Endodermal cell (in vitro differentiated cells): Measurements from ENCODE around the gene WFS1. TPM values are rescaled to one million over a fixed set of nuclear protein-coding genes. Genes with fewer than 3 reads are reported as not detected.

Experiments
- DNase-seq: peaks from one replicate; pipeline ENCODE4 v3.0.0-alpha.2; 2017
- H3K27ac ChIP-seq: 2 replicates; pipeline ENCODE4 v1.5.1; 2013; ENCODE audit warnings: mild to moderate bottlenecking, low read depth, low read length, moderate library complexity
- H3K27me3 ChIP-seq: 2 replicates; pipeline ENCODE4 v1.6.1; 2013; ENCODE audit warnings: mild to moderate bottlenecking, low read length, moderate library complexity; ENCODE audit not compliant: insufficient read depth, control insufficient read depth, poor library complexity, severe bottlenecking
- H3K36me3 ChIP-seq: 2 replicates; pipeline ENCODE4 v1.7.0; 2013; ENCODE audit warnings: mild to moderate bottlenecking, low read length, moderate library complexity; ENCODE audit not compliant: control insufficient read depth, insufficient read depth
- H3K4me1 ChIP-seq: one replicate; pipeline ENCODE4 v1.7.0; 2013; ENCODE audit warnings: low read length; ENCODE audit not compliant: control insufficient read depth, insufficient read depth
- H3K4me3 ChIP-seq: 2 replicates; pipeline ENCODE4 v1.5.1; 2013; ENCODE audit warnings: mild to moderate bottlenecking, low read length, moderate library complexity
- H3K9ac ChIP-seq: 2 replicates; pipeline ENCODE4 v1.6.1; 2013; ENCODE audit warnings: mild to moderate bottlenecking, low read length, moderate library complexity; ENCODE audit not compliant: poor library complexity, severe bottlenecking; ENCODE audit errors: extremely low read depth
- H3K9me3 ChIP-seq: 2 replicates; pipeline ENCODE4 v1.6.1; 2013; ENCODE audit warnings: mild to moderate bottlenecking, low read length, moderate library complexity; ENCODE audit not compliant: control insufficient read depth
- H3K27ac Mint-ChIP-seq: 2 replicates; pipeline ENCODE4 v1.8.0; 2020; ENCODE audit warnings: mixed read lengths
- H3K27me3 Mint-ChIP-seq: 2 replicates; pipeline ENCODE4 v1.8.0; 2021; ENCODE audit warnings: mild to moderate bottlenecking, mixed read lengths; ENCODE audit not compliant: insufficient read depth
- H3K36me3 Mint-ChIP-seq: 2 replicates; pipeline ENCODE4 v1.8.0; 2020; ENCODE audit warnings: low read depth, mixed read lengths
- H3K4me1 Mint-ChIP-seq: 2 replicates; pipeline ENCODE4 v1.8.0; 2020; ENCODE audit warnings: mixed read lengths
- H3K4me3 Mint-ChIP-seq: 2 replicates; pipeline ENCODE4 v1.8.0; 2020; ENCODE audit warnings: mild to moderate bottlenecking, moderate library complexity, mixed read lengths
- H3K9me3 Mint-ChIP-seq: 2 replicates; pipeline ENCODE4 v1.8.0; 2020; ENCODE audit warnings: mild to moderate bottlenecking, mixed read lengths
- WGBS, 2 experiments: methylation state at CpG; one replicate each; pipeline versions ENCODE4 v1.1.5 to v1.1.7; 2013; ENCODE audit warnings: missing lambda C conversion rate in 2 of 2, mixed read lengths in 1 of 2; ENCODE audit not compliant: insufficient coverage in 1 of 2, insufficient read length in 1 of 2; 5-methylcytosine and 5-hydroxymethylcytosine counted together
- total RNA-seq, 2 donors: library from RNA; stranded (reverse); fragmentation: NEBNext Ultra II Directional in 1 of 2; extraction: Animal tissue kit (Norgen Biotek cat#: 25700) in 1 of 2; gene quantifications; 2 replicates in 1 of 2; 3 replicates in 1 of 2; pipeline ENCODE4 v1.2.1, GENCODE V29; 2021
- TF ChIP-seq, protein P1 (sequence below): fragments of 200-600 bp; sonication (generic); conservative IDR thresholded peaks from 2 replicates; pipeline ENCODE4 v1.5.0; 2021; ENCODE audit warnings: antibody characterized with exemption, mild to moderate bottlenecking

The WFS1 gene
- total RNA-seq, 2 donors from 2014 or later = 25.3 to 26.1 TPM

DNA sequence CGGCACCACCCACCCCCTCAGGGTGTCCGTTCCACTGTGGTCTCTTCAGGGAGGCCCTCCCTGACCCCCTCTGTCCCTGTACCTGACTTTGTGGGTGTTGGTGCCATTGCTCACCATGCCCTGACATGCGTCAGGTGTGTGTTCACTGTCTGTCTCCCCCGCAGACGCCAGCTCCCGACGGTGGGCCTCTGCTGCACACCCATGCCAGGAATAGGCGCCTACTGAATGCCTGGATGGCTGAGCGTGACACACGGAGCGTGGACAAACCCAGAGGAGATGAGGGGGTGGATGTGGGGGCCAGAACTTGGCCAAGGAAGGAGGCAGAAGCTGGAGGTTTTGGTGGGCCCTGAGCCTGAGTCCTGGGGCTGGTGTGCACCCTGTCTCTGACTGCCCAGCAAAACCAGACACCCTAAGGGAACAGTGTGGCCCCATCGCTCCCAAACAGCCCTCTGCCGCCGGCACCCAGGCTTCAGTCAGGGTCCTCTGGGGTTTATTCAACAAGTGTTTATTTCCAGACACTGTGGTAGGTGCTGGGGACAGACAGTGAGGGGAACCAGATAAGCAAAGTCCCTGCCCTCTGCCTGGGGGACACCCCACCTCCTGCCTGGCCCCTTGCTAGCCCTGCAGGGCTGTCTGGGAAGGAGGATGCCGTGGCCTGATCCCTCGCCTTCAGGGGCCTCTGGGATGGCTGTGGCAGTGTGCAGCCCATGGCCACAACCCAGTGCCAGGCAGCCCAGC lies 76.9 kb downstream of the WFS1 start:
- Mint-ChIP-seq H3K36me3 (peaks cover 3% of the 10 kb centered on the region), H3K4me3 (no peak overlapping the region), H3K9me3 (no peaks in the 10 kb centered on the region), H3K4me1 (no peaks in the 10 kb centered on the region), H3K27ac (peak overlapping the region; percentile 44), H3K27me3 (no peaks in the 10 kb centered on the region)
- H3K36me3 ChIP-seq = no peaks in the 10 kb centered on the region
- H3K4me3 ChIP-seq = no peak overlapping the region
- no peak overlapping the region for H3K9ac ChIP-seq
- TF ChIP-seq, protein P1, sequence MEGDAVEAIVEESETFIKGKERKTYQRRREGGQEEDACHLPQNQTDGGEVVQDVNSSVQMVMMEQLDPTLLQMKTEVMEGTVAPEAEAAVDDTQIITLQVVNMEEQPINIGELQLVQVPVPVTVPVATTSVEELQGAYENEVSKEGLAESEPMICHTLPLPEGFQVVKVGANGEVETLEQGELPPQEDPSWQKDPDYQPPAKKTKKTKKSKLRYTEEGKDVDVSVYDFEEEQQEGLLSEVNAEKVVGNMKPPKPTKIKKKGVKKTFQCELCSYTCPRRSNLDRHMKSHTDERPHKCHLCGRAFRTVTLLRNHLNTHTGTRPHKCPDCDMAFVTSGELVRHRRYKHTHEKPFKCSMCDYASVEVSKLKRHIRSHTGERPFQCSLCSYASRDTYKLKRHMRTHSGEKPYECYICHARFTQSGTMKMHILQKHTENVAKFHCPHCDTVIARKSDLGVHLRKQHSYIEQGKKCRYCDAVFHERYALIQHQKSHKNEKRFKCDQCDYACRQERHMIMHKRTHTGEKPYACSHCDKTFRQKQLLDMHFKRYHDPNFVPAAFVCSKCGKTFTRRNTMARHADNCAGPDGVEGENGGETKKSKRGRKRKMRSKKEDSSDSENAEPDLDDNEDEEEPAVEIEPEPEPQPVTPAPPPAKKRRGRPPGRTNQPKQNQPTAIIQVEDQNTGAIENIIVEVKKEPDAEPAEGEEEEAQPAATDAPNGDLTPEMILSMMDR = no peak
- H3K9me3 ChIP-seq = no peaks in the 10 kb centered on the region
- no peak overlapping the region for H3K27ac ChIP-seq
- DNase-seq = no peak
- H3K27me3 ChIP-seq = no peaks in the 10 kb centered on the region
- 93 to 100% methylated on average over 6 to 16 of the region's 16 CpGs for WGBS, 2 experiments
- H3K4me1 ChIP-seq = no peaks in the 10 kb centered on the region

DNA sequence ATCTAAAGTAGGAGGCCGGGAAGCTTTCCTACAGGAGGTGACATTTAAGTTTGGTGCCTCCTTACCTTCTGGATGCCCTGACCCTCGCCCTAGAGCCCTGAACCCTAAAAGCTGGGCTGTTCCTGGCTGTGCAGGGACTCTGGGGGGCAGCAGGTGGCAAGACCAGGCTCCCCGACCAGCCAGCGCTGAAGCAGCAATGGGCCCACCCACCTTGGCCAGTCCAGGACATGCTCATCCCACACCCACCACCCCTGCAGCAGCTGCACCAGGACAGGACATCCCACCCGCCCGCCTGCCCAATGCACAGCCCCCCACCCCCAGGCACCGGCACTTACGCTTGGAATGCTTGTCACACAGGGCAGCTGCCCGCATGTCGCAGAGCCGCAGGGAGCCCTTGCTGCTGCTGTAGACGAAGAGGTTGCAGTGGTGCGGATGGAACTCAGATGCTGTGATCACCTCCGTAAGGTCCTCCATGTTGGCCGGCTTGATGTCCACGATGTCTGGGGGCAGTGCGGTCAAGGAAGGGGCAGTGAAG lies 77.9 kb downstream of the WFS1 start:
- no peak overlapping the region for H3K4me3 Mint-ChIP-seq
- H3K9me3 ChIP-seq = no peaks in the 10 kb centered on the region
- 91 to 92% methylated on average over 4 to 17 of the region's 17 CpGs for WGBS, 2 experiments
- H3K36me3 Mint-ChIP-seq = peaks cover 3% of the 10 kb centered on the region
- H3K27me3 ChIP-seq = no peaks in the 10 kb centered on the region
- H3K4me3 ChIP-seq = no peak overlapping the region
- H3K9me3 Mint-ChIP-seq = no peaks in the 10 kb centered on the region
- no peaks in the 10 kb centered on the region for H3K27me3 Mint-ChIP-seq
- no peak overlapping the region for H3K9ac ChIP-seq
- TF ChIP-seq, protein P1 = no peak
- no peaks in the 10 kb centered on the region for H3K4me1 ChIP-seq
- H3K36me3 ChIP-seq = no peaks in the 10 kb centered on the region
- no peak overlapping the region for H3K27ac ChIP-seq
- no peaks in the 10 kb centered on the region for H3K4me1 Mint-ChIP-seq
- DNase-seq = no peak
- no peak overlapping the region for H3K27ac Mint-ChIP-seq

DNA sequence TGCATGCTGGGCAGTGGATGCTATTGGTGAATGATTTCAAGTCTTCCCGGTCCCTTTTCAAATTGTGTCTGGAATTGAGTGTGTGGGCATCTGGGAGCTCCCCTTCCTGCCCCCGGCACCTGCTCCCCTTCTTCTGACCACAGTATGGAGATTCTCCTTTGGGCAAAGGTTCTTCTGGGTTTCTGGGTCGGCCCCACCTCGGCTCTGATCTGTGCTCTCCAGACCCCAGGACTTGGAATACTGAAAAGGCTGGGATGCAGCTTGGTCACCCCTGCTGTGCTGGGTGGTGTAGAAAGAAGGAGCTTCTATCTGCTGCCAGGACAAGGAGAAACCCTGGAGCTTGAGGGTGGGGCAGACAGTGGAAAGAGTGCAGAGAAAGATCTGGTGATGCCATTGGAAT lies 78.8 kb downstream of the WFS1 start:
- H3K36me3 Mint-ChIP-seq = peaks cover 3% of the 10 kb centered on the region
- H3K9me3 Mint-ChIP-seq = no peaks in the 10 kb centered on the region
- H3K4me1 ChIP-seq = no peaks in the 10 kb centered on the region
- H3K4me3 Mint-ChIP-seq = no peak overlapping the region
- DNase-seq = no peak
- H3K9ac ChIP-seq = no peak overlapping the region
- H3K9me3 ChIP-seq = no peaks in the 10 kb centered on the region
- no peaks in the 10 kb centered on the region for H3K4me1 Mint-ChIP-seq
- H3K27ac Mint-ChIP-seq = no peak overlapping the region
- no peaks in the 10 kb centered on the region for H3K36me3 ChIP-seq
- no peak overlapping the region for H3K4me3 ChIP-seq
- H3K27ac ChIP-seq = no peak overlapping the region
- 80 to 100% methylated on average over 2 to 4 of the region's 4 CpGs for WGBS, 2 experiments
- TF ChIP-seq, protein P1 = no peak
- H3K27me3 Mint-ChIP-seq = no peaks in the 10 kb centered on the region
- H3K27me3 ChIP-seq = no peaks in the 10 kb centered on the region
